Lower lobe of right lung (tissue), 2 donors: ENCODE data around the gene MCUR1. TPM values are rescaled to one million over a fixed set of nuclear protein-coding genes. Genes with fewer than 3 reads are reported as not detected.
A peak's percentile ranks its signal among the peaks of the same experiment; 100 is the strongest.

Experiments
- ATAC-seq, 2 donors: fragments of 200-7000 bp; cut with Tn5 transposase; one replicate each; pipeline ENCODE4 v1.9.1; 2020 to 2022; ENCODE audit warnings: mild to moderate bottlenecking in 2 of 2, moderate library complexity in 2 of 2
- DNase-seq: peaks from one replicate; pipeline ENCODE4 v3.0.0-alpha.2; 2020
- H3K27ac ChIP-seq: fragments of 200-600 bp; one replicate; pipeline ENCODE4 v1.8.0; 2022
- H3K27me3 ChIP-seq: fragments of 200-600 bp; one replicate; pipeline ENCODE4 v1.8.0; 2022; ENCODE audit warnings: low read depth
- H3K36me3 ChIP-seq: fragments of 200-600 bp; one replicate; pipeline ENCODE4 v1.8.0; 2022; ENCODE audit warnings: mild to moderate bottlenecking
- H3K4me1 ChIP-seq: fragments of 200-600 bp; one replicate; pipeline ENCODE4 v1.8.0; 2022
- H3K4me3 ChIP-seq: fragments of 200-600 bp; one replicate; pipeline ENCODE4 v1.8.0; 2022; ENCODE audit warnings: mild to moderate bottlenecking
- H3K9me3 ChIP-seq: fragments of 200-600 bp; one replicate; pipeline ENCODE4 v1.8.0; 2022
- intact Hi-C: fragments of 100-400 bp; cut with DNase I; formaldehyde crosslinking; loops from one replicate; pipeline ENCODE4 v1.11.0; 2022
- total RNA-seq: library from RNA; stranded (reverse); fragmentation: NEBNext Ultra II Directional; extraction: Animal tissue kit (Norgen Biotek cat#: 25700); gene quantifications from one replicate; pipeline ENCODE4 v1.2.1, GENCODE V29; 2021
- TF ChIP-seq, protein P1 (sequence below): fragments of 200-600 bp; IDR thresholded peaks from one replicate; pipeline ENCODE4 v1.8.0; 2022; ENCODE audit warnings: antibody characterized with exemption, mild to moderate bottlenecking
- donor health status: DM: no; HTN: yes; CAD: no; lungs with severe emphysema.

Gene MCUR1
- total RNA-seq, 1 donor from 2014 or later = 26.1 TPM

DNA sequence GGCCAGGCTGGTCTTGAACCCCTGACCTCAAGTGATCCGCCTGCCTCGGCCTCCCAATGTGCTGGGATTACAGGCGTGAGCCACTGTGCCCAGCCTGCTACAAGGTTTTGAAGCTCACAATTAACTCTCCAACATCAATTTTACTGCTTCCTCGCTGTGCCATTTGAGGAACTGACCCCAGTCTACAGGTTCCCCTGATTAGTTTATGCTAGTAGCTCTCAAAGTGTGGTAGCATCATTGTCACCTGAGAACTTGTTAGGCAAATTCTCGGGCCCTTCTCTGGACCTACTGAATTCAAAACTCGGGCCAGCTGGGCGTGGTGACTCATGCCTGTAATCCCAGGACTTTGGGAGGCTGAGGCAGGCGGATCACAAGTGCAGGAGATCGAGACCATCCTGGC lies 49.4 kb downstream of the MCUR1 start:
- H3K9me3 ChIP-seq = no peaks in the 10 kb centered on the region
- ATAC-seq (no peak), DNase-seq (no peak)
- peaks cover 47% of the 10 kb centered on the region for H3K4me1 ChIP-seq
- H3K27me3 ChIP-seq = no peaks in the 10 kb centered on the region
- H3K36me3 ChIP-seq = no peaks in the 10 kb centered on the region
- no peak overlapping the region for H3K4me3 ChIP-seq
- no peak overlapping the region for H3K27ac ChIP-seq
- TF ChIP-seq, protein P1, sequence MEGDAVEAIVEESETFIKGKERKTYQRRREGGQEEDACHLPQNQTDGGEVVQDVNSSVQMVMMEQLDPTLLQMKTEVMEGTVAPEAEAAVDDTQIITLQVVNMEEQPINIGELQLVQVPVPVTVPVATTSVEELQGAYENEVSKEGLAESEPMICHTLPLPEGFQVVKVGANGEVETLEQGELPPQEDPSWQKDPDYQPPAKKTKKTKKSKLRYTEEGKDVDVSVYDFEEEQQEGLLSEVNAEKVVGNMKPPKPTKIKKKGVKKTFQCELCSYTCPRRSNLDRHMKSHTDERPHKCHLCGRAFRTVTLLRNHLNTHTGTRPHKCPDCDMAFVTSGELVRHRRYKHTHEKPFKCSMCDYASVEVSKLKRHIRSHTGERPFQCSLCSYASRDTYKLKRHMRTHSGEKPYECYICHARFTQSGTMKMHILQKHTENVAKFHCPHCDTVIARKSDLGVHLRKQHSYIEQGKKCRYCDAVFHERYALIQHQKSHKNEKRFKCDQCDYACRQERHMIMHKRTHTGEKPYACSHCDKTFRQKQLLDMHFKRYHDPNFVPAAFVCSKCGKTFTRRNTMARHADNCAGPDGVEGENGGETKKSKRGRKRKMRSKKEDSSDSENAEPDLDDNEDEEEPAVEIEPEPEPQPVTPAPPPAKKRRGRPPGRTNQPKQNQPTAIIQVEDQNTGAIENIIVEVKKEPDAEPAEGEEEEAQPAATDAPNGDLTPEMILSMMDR = no peak
- intact Hi-C loops = no loop called here

DNA sequence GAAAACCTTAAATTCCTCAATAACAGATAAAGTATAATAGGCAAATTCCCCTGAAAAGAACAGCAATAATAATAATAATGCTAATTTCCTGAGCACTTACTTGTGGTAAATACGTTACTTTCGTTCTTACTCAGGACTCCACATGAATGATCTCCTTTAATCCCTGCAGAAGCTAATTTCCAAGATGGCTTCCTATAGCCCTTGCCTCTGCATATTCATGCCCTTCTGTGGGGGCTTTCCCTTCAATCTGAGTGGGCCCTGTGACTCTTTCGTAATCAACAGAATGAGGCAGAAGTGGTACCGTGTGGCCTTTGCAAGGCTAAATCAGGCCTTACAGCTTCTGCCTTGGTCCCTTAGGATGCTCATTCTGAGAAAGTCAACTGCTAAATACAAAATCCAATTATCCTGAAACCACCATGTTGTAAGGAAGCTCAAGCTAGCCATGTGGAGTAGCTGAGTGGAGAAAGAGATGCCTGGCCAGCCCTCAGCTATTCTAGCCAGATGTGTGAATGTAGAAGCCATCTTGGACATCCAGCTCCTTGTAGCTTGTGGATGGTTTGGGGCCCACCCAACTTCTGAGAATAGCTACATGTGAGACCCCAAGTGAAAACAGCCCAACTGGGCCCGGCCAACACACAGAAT lies 50.5 kb downstream of the MCUR1 start:
- Histone ChIP-seq H3K9me3 (no peaks in the 10 kb centered on the region), H3K36me3 (no peaks in the 10 kb centered on the region), H3K27me3 (no peaks in the 10 kb centered on the region), H3K4me1 (peaks cover 47% of the 10 kb centered on the region), H3K4me3 (no peak overlapping the region), H3K27ac (no peak overlapping the region)
- TF ChIP-seq, protein P1 = no peak
- intact Hi-C loops = no loop called here
- DNase-seq (no peak), ATAC-seq (no peak)

DNA sequence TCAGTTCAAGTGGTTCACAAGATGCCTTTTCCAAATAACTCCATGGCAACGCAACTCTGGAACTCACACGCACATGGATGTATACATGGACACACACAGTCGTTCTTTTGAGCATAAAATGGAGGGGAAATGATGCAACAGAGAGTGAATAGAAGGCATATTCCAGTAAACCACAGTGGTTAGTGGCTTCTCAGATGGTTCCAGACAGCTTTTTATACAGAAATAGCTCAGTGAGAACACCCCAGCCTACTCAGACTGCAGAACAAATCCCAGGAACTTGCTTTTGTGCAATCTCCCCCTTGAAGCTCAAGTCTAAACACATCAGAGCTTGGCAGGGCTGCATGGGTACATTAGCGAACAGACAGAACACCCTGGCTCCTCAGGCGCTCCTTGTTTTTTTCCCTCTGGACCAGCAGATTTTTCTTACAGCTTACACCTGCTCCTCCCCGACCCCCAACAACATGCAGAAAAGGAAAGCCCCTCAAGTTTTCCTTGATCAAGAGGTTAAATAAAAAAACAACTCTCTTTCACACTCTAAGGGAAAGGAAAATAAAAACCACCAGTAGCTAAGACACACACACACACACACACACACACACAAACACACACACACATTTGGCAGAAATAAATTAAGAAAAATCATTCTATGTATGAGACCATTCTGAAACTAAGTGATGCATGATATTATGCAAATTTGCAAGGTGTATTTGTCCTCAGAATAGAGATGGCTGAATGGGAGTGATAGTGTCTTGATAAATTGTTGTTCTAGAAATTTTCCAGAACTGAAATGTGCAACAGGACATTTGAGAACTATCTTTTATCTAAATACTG lies 51.5 kb downstream of the MCUR1 start:
- DNase-seq (no peak), ATAC-seq (peak; percentile 68 to 80)
- H3K9me3 ChIP-seq = no peaks in the 10 kb centered on the region
- TF ChIP-seq, protein P1 = no peak
- H3K4me3 ChIP-seq = no peak overlapping the region
- intact Hi-C loops = no loop called here
- H3K27ac ChIP-seq = peak overlapping the region; percentile 53
- no peaks in the 10 kb centered on the region for H3K36me3 ChIP-seq
- peaks cover 43% of the 10 kb centered on the region for H3K4me1 ChIP-seq
- H3K27me3 ChIP-seq = no peaks in the 10 kb centered on the region

DNA sequence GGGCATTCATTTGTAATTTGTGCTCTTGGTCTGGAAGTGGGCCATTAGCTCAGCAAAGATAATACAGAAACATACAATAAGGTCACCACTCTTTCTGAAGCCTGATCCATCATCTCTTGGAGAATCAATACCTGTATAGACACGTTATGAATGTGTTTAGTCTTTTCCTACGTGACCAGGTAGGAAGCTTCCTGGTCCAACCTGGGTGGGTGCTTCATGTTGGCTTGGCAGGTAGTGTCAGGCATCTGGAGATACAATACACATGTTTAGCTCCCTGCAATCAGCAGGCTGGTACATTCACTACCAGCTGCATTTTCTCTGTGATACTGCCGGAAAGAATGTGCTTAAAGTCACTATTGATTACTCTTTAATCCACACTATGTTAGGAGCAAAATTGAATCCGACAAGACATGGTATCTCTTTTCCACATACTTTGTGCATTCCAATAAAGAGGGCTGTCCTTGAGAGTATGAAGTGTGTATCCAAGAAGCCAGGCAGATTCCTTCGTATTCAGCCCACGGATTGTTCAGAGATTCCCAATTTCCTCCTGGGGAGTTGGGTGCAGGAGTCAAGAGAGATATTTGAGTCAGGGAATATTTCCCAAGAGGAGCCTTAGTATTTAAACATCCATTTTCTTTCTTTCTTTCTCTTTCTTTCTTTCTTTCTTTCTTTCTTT lies 52.9 kb downstream of the MCUR1 start:
- H3K27me3 ChIP-seq = no peaks in the 10 kb centered on the region
- ATAC-seq = no peak
- H3K27ac ChIP-seq = peak overlapping the region; percentile 74
- H3K4me3 ChIP-seq = no peak overlapping the region
- no peak for DNase-seq
- intact Hi-C loops = no loop called here
- TF ChIP-seq, protein P1 = no peak
- no peaks in the 10 kb centered on the region for H3K36me3 ChIP-seq
- peaks cover 34% of the 10 kb centered on the region for H3K4me1 ChIP-seq
- no peaks in the 10 kb centered on the region for H3K9me3 ChIP-seq

DNA sequence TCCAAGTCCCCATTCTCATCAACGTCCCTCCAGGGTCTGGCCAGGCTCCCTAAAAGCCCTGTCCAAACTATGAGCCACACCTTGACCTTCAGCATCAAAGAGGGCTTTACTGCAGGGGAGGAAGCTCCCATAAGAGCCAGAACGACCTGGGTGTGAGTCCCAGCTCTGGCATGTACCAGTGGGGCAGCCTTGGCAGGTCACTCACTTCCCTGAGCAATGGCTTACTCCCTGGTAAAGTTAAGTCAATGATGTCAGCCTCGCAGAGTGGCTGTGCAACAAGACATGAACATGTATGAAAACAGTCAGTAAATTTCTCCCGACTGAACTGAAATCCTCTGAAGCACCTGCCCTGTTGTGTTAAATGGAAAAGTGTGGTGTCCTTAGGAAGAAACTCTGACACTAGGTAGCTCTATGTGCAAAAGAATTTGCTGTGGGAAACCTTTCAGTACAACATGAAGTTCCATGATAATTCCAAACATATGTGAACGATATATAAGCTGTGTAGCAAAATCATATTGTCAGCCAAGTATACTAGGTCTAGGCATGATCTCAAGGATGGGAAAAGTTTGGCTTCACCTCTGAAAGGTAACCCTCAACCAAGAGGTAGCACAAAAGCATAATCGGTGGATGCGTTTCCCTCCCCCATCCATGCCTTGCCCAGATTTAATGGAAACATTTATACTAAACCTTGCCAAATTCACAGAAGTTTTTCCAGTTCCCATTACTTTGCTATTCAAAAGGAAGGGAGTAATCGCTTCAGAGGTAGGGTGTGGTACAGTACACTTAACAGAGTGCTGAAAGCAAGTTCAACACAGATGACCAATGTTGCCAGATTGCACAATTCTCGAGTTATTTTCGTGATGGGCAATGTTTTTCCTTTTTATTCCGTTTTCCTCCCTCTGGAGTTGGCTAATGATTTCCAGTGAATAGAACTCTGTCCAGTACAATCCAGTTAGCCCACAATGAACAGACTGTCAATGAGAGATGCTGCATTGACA lies 53.8 kb downstream of the MCUR1 start:
- peak; percentile 84 to 87 for ATAC-seq
- no peak for DNase-seq
- Histone ChIP-seq H3K4me1 (peaks cover 34% of the 10 kb centered on the region), H3K9me3 (no peaks in the 10 kb centered on the region), H3K27ac (peak overlapping the region; percentile 74), H3K4me3 (no peak overlapping the region), H3K36me3 (no peaks in the 10 kb centered on the region), H3K27me3 (no peaks in the 10 kb centered on the region)
- intact Hi-C loops = no loop called here
- TF ChIP-seq, protein P1 = no peak
